NOMO-1 (cell line): ENCODE measurements around the gene LPCAT4.

Experiments used
- DNase-seq, 2 experiments: peaks; one replicate each; lab custom pipeline; 2025; ENCODE audit not compliant: unreplicated experiment in 2 of 2; lab: John Stamatoyannopoulos, UW

LPCAT4 gene

DNA sequence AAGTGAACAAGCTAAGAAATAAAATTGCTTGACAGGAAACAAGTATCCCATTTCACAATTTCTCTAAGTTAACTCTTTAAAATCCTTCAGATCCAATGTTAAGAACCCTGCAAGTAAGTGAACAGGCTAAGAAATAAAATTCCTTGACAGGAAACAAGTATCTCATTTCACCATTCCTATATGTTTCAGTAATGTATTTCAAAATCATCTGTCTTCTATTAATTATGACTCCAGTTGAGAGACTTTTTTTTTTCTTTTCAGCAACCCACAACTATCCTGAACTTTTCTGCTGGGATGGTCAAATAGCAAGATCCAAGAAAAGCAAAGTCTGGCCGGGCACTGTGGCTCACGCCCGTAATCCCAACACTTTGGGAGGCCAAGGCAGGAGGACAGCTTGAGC is 27.1 kb downstream of the LPCAT4 start:
- DNase-seq, result no peak

DNA sequence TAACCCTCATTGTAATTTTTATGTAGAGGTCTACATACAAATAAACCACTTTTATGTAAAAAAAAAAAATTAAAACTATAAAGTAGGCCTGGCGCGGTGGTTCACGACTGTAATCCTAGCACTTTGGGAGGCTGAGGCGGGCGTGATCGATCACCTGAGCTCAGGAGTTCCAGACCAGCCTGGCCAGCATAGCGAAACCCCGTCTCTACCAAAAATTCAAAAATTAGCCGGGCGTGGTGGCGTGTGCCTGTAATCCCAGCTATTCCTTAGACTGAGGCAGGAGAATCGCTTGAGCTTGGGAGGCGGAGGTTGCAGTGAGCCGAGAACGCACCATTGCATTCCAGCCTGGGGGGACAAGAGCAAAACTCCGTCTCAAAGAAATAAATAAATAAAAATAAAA is 28.6 kb downstream of the LPCAT4 start:
- DNase-seq, result no peak

DNA sequence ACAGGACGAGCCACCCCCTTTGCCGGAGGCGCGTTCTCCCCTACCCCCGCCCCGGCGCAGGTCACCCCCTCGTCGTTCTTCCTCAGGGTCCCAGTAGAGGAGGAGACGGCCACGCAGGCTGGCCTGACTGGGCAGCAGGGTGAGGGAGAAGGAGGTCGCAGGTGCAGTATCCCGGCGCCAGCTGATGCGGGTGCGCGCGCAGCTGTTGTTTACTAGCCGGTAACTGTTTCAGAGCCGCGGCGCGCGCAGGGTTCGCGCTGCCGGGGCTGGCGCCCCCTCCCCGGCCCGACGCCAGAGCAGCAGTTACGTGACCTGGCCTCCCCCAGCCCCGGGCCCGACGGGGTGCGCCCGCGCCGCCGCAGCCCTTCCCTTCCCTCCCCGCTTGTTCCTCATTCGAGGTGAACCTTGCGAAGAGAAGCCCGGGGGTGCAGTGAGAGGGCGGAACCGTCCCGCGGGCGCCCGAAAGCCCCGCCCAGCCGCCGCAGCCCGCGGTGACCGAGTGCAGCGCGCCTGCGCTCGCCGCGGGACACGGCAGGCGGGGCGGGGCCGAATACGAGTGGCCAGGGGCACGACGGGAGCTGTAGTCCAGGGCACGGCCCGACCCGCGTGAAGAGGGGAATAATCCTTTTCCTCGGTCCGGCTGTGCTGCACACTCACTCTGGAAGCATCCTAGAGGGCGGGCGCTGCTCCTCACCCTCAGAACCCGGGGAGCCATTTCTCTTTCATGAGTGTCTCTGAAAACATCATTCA is 29.3 kb downstream of the LPCAT4 start, which contains the start of gene SLC12A6:
Gene SLC12A6, minus strand, starts transcription at position 225 of the 750 bp plus-strand sequence. CDS start 1,101 bp downstream, outside the sequence.
- peak; percentile 90 to 94 for DNase-seq

DNA sequence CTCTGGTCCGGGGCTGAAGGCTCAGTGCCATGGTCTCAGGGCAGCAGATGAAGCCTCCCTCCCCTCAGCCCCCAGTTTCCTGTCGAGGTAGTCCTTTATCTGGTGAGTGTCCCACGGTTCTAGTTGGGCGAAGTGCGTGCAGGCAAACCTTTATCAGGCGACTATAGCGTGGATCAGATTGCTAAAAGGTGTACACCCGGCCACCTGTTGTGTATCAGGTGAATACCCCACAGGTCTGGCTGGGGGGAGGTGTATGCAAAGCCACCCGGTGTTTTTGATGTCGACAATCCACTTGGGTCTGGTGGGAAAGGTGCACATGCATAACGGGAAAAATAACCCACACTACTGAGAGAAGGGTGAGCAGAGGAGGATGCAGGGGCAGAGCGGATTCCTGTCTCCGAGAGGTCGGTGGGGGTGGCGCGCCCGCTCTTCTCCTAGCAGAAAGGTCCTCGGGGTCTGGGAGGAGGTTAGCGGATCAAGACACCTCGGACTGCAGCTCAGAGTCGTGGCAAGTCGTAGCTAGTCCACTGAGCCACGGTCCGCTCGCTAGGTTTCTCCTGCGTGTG is 29.9 kb downstream of the LPCAT4 start:
- DNase-seq, result no peak

DNA sequence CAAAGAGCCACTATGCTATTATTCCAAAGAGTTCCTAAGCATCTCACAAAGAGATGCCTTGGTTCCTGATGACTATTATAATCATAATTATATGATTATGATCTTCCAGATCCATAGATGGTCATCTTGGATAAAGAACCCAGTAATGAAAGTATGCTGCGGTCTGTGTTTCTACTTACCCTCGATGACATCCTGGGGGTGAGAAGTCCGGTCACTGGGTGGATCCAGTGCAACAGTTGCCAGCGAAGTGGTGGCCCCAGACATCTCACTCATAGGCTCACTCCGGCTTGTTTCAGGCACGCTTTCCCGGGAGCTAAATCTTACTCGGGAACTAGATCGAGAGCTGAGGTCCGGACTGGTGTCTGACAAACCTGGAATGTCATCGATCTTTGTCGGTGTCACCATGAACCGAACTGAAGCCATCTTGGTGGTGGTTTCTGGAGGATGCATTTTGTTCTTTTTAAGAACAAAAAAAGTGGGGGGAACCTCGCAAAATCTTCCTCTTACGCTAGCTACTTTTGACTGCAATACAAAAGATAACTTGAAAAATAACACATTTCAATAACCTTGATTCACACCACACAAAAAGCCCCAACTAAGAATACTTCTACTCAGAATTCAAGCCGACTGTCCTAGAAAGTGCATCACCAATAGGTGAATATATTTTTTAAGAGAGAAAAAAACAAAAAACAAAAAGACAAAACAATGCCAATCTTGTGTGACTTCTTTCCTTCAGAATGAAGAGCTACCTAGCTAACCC is 30.6 kb downstream of the LPCAT4 start:
- no peak for DNase-seq

DNA sequence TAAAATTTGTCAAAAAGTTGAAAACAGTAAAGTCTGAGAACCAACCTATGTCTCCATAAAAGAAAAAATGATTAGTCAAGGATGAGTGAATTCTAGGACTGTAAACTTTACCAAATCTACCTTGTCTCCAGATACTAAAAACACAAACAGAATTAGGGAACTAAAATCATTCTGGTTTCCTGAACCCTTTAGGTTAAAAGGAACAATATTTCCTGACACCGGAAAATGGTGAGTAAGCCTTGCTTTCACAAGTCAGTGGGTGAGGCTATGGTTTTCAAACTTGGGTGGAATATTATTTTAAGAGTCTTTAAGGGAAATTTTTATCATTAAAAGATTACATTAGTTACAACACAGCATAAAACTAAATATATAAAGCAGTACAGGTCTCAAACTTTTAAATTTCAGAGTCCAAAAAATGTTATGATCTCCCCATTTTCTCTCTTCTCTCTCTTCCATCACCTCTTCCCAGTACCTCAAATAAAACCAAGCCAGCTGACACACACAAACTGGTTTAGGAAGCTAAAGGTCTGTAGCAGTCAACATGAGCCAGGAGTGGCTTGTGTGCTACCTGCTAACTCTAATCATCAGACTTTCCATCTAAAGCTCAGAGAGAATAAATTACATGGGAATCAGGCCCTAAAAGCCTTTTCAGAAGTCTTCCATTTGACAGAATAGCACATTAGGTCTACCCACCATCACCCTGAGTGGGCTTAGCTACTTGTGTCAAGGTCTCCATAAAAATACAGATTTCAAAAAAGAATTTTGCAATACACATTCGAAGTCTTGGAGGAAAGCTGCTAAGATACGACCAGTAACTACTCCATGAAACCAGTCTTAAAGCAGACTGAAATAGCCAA is 31.6 kb downstream of the LPCAT4 start:
- DNase-seq, result peak; percentile 22 to 54

DNA sequence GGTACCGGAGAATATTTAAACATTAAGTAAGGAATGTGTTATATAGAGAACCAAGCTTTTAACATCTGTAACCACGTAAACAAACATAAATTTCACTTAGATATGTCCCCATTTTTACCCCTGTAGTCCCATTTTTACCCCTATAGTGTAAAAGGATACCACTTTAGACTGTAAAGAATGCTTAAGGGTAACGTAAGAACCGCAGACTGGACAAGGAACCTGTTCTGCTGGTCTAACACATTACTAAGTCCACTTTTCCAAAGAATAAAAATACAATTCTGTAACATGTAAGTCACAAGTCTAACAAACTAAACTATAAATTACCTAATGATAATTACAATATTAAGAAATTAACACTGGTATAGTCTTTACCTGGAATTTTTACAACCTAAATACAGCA is 32.3 kb downstream of the LPCAT4 start:
- DNase-seq, result no peak

DNA sequence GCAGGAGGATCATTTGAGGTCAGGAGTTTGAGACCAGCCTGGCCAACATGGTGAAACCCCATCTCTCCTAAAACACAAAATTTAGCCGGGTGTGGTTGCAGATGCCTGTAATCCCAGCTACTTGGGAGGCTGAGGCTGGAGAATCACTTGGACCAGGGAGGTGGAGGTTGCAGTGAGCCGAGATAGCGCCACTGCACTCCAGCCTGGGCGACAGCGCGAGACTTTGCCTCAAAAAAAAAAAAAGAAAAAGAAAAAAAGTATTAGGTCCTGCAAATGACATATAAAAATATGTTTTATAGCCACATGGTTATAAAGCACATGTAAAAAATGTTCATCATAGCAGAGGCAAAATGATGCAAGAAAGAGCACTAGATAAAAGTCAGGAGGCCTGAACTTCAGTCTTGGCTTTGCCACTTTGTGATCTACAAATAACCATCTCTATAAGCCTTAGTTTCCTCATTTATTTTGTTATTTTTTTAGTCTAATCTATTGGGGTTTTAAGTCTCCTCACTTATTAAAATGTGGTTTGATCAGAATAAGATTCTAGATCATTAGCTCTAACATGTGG is 34.4 kb downstream of the LPCAT4 start:
- DNase-seq, result no peak

DNA sequence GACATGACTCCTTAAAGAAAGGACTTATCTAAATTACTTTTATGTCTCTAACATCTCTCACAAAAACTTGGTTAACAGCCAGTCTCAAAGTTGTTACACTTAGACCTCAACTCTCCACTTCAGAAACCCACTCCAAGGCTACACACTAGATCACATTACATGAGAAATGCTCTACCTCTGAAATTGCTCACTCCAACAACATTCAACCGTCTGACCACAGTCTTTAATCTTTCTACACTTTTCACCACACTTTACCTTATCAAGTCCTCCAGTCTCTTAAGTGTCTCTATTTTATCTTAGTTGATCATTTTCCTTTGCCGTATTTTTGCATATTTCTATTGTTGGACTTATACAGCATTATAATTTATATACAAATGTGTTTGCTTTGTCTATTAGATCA is 35.2 kb downstream of the LPCAT4 start:
- no peak for DNase-seq

DNA sequence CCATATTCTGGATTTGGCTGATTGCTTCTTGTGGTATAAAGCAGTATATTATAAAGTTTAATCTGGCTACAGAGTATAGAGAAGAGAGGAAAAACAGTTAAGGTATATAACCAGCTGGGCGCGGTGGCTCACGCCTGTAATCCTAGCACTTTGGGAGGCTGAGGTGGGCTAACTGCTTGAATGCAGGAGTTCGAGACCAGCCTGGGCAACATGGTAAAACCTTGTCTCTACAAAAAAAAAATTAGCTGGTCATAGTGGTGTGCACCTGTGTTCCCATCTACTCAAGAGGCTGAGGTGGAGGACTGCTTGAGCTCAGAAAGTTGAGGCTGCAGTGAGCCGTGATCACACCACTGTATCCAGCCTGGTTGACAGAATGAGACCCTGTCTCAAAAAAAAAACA is 36.7 kb downstream of the LPCAT4 start:
- DNase-seq, result no peak

DNA sequence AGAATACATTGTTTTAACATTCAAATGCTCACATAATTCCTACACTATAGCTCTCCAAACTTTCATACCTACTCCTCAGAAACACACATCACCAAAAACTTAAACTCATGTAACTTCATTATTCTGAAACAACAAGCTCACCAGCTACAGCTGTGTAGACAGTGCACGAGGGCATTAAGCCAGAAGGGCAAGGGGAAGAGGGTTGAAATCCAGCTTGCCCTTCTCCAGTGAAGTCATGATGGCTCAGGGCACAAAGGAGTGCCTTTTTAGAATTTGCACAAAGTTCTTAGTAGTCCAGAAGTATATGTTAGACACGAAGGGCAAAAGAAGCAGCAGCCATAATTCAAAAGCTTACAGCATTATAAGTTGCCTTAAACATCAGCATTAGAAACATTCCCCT is 38.0 kb downstream of the LPCAT4 start:
- DNase-seq, result no peak

DNA sequence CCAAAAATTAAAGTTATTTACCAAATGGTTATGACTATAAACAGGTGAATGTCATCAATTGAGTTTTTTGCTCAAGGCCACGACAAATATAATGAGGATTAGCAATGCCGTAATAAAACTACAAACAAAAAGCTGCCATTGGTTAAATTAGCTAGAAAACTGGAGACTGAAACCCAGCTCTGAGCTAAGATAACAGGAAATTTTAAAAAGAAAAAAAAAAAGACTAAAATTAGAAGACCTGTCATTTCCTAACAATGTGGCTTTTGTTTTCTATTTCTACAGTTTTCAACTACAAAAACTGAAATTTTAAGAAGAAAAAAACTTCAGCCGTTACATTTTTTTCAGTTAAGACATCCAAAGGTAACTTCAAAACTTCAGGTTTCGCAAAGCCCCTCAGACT is 39.1 kb downstream of the LPCAT4 start:
- DNase-seq, result no peak

DNA sequence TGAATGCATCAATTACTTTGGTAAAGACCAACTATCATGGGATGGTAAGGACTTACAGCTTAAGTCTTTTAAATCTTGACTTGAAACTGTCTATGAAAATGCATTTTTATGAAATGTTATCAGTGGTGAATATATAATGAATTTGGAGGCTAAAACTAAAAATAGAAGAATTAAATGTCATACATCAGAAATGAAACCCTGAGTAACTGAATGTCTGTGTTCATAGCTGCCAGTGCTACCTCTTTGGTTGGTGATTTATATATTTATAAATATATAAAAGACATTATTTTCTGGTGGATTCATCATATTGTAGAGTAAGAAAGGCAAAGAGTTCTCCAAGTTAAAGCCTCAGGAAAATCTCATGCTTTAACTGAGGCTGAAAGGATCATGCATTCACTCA is 41.6 kb downstream of the LPCAT4 start:
- no peak for DNase-seq

DNA sequence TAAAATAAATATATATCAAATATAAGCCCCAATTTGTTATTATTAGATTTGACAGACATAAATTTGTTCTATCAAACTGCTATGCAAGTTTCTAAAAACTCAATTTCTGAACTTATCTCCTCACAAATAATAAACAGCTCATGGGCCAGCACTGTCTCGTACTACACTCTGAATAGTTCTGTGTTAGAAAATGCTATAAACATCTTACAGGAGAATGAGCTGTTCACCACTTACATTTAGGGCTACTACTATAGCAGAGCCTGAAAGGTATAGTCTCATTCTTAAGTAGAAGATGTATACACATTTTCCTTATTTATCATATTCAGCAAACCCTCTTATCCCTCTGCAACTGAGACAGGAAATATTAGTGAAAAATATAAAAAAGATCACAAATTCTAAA is 42.1 kb downstream of the LPCAT4 start:
- no peak for DNase-seq

DNA sequence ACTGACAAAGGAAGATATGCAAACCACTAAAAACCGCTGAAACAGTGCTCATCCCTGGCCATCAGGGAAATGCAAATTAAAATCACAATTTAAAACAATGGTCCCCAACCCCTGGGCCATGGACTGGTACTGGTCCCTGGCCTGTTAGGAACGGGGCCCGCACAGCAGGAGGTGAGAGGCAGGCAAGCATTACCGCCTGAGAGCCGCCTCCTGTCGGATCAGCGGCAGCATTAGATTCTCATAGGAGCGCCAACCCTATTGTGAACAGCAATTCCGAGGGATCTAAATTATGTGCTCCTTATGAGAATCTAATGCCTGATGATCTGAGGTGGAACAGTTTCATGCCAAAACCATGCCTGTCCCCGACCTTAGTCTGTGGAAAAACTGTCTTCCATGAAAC is 43.8 kb downstream of the LPCAT4 start:
- DNase-seq, result no peak

DNA sequence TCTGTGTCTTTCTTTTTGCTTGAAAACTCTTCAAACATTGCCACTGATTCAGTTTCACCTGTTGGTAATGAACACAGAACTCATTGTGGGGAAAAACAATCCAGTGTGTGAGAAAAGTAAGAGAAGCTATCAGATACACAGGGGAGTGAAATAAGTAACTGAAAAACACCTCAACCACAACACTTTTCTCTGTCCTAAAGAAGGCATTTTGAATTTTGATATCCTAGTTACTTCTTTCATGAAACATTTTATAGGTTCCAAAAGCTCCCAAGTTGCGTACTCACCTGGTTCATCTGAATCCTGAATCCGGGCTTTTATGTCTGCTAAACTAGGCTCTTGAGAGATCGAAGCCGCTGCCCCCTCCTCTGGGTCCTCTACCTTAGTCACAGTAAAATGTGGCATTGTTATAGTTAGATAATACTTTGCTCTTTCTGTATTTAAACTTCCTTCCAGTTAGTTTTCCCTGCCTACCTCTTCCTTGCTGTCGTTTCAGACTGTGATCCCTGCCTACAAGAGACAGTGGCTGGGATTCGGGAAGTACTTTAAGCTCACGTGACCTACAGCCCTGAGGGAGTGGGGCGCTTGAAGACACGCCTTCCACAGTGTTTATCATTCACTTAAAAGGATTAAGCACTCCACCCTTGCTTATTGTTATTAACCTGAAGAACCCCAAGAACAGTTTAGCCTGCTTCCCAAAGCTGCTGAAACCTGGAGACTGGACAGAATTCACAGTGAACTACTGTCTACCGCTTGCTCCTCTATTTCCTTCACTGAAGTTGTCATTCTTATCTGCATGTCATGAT is 48.5 kb downstream of the LPCAT4 start:
- DNase-seq, result peak in 1 of 2 experiments; percentile 50

DNA sequence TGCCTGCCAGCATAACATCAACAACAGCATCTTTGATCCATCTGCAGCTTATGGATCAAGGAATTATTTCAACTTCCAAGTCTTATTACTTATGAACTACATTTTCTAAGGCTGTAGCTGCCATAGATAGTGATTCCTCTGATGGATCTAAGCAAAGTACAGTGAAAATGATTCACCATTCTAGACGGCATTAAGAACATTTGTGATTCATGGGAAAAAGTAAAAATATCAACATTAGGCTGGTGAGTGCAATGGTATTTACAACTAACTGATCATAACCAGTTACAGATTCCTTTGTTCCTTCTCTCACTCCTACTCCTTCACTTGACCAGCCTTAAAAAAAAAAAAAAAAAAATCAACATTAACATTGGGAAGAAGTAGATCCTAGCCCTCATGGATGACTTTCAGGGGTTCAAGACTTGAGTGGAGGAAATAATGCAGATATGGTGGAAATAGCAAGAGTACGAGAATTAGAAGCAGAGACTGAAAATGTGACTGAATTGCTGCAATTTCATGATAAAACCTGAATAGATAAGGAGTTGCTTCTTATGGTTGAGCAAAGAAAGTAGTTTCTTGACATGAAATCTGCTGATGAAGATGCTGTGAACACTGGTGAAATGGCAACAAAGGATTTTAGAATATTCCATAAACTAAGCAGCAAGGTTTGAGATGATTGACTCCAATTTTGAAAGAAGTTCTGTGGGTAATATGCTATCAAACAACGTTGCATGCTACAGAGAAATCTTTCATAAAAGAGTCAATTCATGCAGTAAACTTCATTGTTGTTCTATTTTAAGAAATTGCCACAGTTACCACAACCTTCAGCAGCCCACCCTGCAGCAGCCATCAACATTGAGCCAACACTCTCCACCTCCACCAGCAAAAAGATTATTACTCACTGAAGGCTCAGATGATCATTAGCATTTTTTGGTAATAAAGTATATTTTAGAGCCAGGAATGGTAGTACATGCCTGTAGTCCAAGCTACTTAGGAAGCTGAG is 52.2 kb downstream of the LPCAT4 start:
- DNase-seq, result no peak

DNA sequence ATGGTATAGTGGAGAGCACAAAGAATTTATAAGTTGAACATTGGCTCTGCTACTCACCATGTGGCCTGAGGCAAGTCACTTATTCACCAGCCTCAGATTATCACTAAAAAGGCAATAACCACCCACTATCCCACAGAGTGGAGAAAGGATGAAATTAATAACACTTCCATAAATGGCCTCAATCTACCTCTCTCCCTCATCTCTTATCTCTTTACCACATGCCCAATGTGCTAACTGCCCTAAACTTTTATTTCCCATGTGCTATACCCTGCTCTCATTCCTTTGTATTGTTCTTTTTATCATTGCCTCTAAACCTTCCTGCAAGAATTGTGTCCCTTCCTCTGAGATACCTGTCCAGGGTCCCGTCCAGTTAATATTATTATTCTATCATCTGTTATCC is 55.4 kb downstream of the LPCAT4 start:
- no peak for DNase-seq
